Activated B cell treated with CpG ODN at 0.5 μM for 24 hours (primary cell): ENCODE results near the gene ABHD3. TPM values are rescaled to one million over a fixed set of nuclear protein-coding genes. Genes with fewer than 3 reads are reported as not detected.
A peak's percentile ranks its signal among the peaks of the same experiment; 100 is the strongest.
"Not testable (repeated sequence)": the region's sequence is repeated elsewhere in the genome, so short reads cannot be mapped to it uniquely, and the experiment has no call there.

Experiments
- ATAC-seq: fragments of 200-7000 bp; cut with Tn5 transposase; one replicate; pipeline ENCODE4 v1.10.0; 2021; ENCODE audit warnings: low read depth, mild to moderate bottlenecking, moderate library complexity
- CTCF ChIA-PET: fragments of 350-600 bp; sonication (Branson Sonifier 250); formaldehyde crosslinking; loops from one replicate; lab custom pipeline; 2021; ENCODE audit warnings: antibody characterized with exemption; lab: Charles Lee
- POLR2A ChIA-PET: fragments of 350-600 bp; sonication (Branson Sonifier 250); formaldehyde crosslinking; loops from one replicate; lab custom pipeline; 2021; ENCODE audit warnings: antibody characterized with exemption; lab: Charles Lee
- DNase-seq: peaks from one replicate; pipeline ENCODE4 v3.0.0; 2022
- H3K27ac Mint-ChIP-seq: one replicate; pipeline ENCODE4 v1.8.0; 2020; ENCODE audit warnings: mixed read lengths
- H3K27me3 Mint-ChIP-seq: one replicate; pipeline ENCODE4 v1.8.0; 2021; ENCODE audit warnings: mixed read lengths
- H3K36me3 Mint-ChIP-seq: one replicate; pipeline ENCODE4 v1.8.0; 2021; ENCODE audit warnings: low read depth, mixed read lengths
- H3K4me1 Mint-ChIP-seq: one replicate; pipeline ENCODE4 v1.8.0; 2021; ENCODE audit warnings: mixed read lengths
- H3K4me3 Mint-ChIP-seq: one replicate; pipeline ENCODE4 v1.8.0; 2020; ENCODE audit warnings: mild to moderate bottlenecking, mixed read lengths
- H3K9me3 Mint-ChIP-seq: one replicate; pipeline ENCODE4 v1.8.0; 2020; ENCODE audit warnings: mixed read lengths
- intact Hi-C: fragments of 100-400 bp; cut with micrococcal nuclease; formaldehyde crosslinking; loops from one replicate; pipeline ENCODE4 v1.15.1; 2024
- total RNA-seq: library from RNA; stranded (reverse); gene quantifications from 2 replicates; pipeline ENCODE4 v1.2.3, GENCODE V29; 2022
- TF ChIP-seq, protein P1 (sequence below): fragments of 200-600 bp; IDR thresholded peaks from one replicate; pipeline ENCODE4 v1.8.0; 2022; ENCODE audit warnings: antibody characterized with exemption, mild to moderate bottlenecking

The ABHD3 gene
- total RNA-seq, 1 donor from 2014 or later, result 29.5 TPM

- peaks cover 20% of the 10 kb centered on the region for H3K36me3 Mint-ChIP-seq
- no peaks in the 10 kb centered on the region for H3K9me3 Mint-ChIP-seq
- CTCF ChIA-PET, result no interaction called here
- no peaks in the 10 kb centered on the region for H3K27me3 Mint-ChIP-seq
- H3K4me3 Mint-ChIP-seq, result no peak overlapping the region
- intact Hi-C loops, result loop anchor here (5.0 kb wide), 2 partner anchors 51 to 66 kb away; partner anchors contain the start of gene ABHD3
- POLR2A ChIA-PET, result interaction anchor here (0.5 to 1.0 kb wide), 4 partner anchors 10 to 1625 kb away, joined by 4 to 11 read pairs (median 4); partner anchors contain the start of gene SNRPD1
- TF ChIP-seq, protein P1, sequence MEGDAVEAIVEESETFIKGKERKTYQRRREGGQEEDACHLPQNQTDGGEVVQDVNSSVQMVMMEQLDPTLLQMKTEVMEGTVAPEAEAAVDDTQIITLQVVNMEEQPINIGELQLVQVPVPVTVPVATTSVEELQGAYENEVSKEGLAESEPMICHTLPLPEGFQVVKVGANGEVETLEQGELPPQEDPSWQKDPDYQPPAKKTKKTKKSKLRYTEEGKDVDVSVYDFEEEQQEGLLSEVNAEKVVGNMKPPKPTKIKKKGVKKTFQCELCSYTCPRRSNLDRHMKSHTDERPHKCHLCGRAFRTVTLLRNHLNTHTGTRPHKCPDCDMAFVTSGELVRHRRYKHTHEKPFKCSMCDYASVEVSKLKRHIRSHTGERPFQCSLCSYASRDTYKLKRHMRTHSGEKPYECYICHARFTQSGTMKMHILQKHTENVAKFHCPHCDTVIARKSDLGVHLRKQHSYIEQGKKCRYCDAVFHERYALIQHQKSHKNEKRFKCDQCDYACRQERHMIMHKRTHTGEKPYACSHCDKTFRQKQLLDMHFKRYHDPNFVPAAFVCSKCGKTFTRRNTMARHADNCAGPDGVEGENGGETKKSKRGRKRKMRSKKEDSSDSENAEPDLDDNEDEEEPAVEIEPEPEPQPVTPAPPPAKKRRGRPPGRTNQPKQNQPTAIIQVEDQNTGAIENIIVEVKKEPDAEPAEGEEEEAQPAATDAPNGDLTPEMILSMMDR, result no peak
- no peak for DNase-seq
- H3K27ac Mint-ChIP-seq, result peak overlapping the region; percentile 46
- no peak for ATAC-seq
- peaks cover 15% of the 10 kb centered on the region for H3K4me1 Mint-ChIP-seq
These were observed 67.8 kb downstream of the ABHD3 start for GRCh38 chr18:21636769-21637168.

DNA sequence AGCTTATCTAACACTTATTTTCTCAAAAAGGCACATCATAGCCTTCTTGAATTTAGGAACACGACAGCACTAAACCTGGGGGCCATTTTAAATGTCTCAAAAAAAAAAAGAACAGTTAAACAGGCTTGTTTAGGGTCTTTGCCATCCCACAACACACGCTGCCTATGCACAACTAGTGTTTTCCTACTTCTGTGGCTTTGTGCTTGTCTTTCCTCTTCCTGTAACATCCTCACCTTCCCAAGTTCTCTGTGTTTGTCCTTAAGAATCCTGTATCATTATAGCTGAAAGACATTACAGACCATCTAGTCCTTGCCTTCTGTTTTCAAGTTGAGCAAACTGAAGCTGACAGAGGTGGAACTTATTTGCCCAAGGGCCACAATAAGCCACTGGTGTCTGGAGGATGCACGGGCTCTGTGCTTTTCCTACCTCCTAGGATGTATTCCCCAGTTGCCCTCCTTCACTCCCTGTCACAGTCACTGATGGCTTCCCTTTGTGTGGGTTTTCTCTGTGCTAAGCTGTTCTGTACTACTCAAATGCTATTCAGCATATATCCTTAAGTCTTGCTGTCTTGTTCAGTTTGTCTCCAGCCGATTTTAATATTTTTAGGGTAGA, 69.9 kb downstream of the ABHD3 start:
- H3K9me3 Mint-ChIP-seq, result no peaks in the 10 kb centered on the region
- ChIA-PET POLR2A (interaction anchor here (0.7 kb wide), 1 partner anchor 105 kb away, joined by 6 read pairs; no protein-coding TSS in a partner anchor), CTCF (no interaction called here)
- peaks cover 18% of the 10 kb centered on the region for H3K4me1 Mint-ChIP-seq
- H3K4me3 Mint-ChIP-seq, result no peak overlapping the region
- H3K27ac Mint-ChIP-seq, result peak overlapping the region; percentile 22
- no peaks in the 10 kb centered on the region for H3K27me3 Mint-ChIP-seq
- no peak for ATAC-seq
- H3K36me3 Mint-ChIP-seq, result peaks cover 36% of the 10 kb centered on the region
- TF ChIP-seq, protein P1, result no peak
- intact Hi-C loops, result loop anchor here (5.0 kb wide), 2 partner anchors 53 to 68 kb away; partner anchors contain the start of gene ABHD3
- no peak for DNase-seq

GRCh38 chr18:21632393-21632792, 72.2 kb downstream of the ABHD3 start:
- Mint-ChIP-seq H3K4me1 (peaks cover 22% of the 10 kb centered on the region), H3K27ac (no peak overlapping the region), H3K4me3 (no peak overlapping the region), H3K36me3 (peaks cover 57% of the 10 kb centered on the region), H3K9me3 (no peaks in the 10 kb centered on the region), H3K27me3 (no peaks in the 10 kb centered on the region)
- DNase-seq, result no peak
- intact Hi-C loops, result loop anchor here (2.0 kb wide), 1 partner anchor 324 kb away; no protein-coding TSS in a partner anchor
- ChIA-PET CTCF (interaction anchor here (0.7 to 0.8 kb wide), 2 partner anchors 32 to 524 kb away, joined by 3 to 4 read pairs; partner anchors contain the start of gene ESCO1), POLR2A (interaction anchor here (0.7 to 1.6 kb wide), 2 partner anchors 20 to 54 kb away, joined by 3 to 4 read pairs; partner anchors contain the start of gene SNRPD1)
- TF ChIP-seq, protein P1, result no peak
- ATAC-seq, result no peak

GRCh38 chr18:21629089-21629832, 75.3 kb downstream of the ABHD3 start:
- H3K36me3 Mint-ChIP-seq, result peaks cover 64% of the 10 kb centered on the region
- ChIA-PET CTCF (interaction anchor here (1.6 kb wide), 1 partner anchor 11 kb away, joined by 5 read pairs; no protein-coding TSS in a partner anchor), POLR2A (interaction anchor here (1.1 to 1.5 kb wide), 3 partner anchors 16 to 56 kb away, joined by 3 to 7 read pairs (median 5); partner anchors contain the start of genes ESCO1 and SNRPD1)
- H3K4me1 Mint-ChIP-seq, result peaks cover 22% of the 10 kb centered on the region
- peak; percentile 84 for ATAC-seq
- DNase-seq, result no peak
- H3K27me3 Mint-ChIP-seq, result no peaks in the 10 kb centered on the region
- peak overlapping the region; percentile 51 for H3K27ac Mint-ChIP-seq
- no peaks in the 10 kb centered on the region for H3K9me3 Mint-ChIP-seq
- TF ChIP-seq, protein P1, result no peak
- intact Hi-C loops, result no loop called here
- H3K4me3 Mint-ChIP-seq, result peak overlapping the region; percentile 1

DNA sequence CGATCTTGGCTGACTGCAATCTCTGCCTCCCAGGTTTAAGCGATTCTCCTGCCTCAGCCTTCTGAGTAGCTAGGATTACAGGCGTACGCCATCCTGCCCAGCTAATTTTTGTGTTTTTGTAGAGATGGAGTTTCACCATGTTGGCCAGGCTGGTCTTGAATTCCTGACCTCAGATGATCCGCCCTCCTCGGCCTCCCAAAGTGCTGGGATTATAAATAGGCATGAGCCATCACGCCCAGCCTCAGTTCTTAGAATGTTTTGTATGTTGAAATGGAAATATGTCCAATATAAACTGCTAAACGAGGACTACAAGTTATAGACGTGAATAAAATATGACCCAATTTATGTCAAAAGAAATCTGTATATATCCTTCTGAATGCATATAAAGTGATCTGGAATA, 82.9 kb downstream of the ABHD3 start:
- H3K4me3 Mint-ChIP-seq, DNase-seq, H3K27ac Mint-ChIP-seq, intact Hi-C loops, H3K4me1 Mint-ChIP-seq, H3K27me3 Mint-ChIP-seq, H3K9me3 Mint-ChIP-seq, CTCF ChIA-PET, ATAC-seq: not testable (repeated sequence)
- H3K36me3 Mint-ChIP-seq, result peaks cover 55% of the 10 kb centered on the region
- POLR2A ChIA-PET, result interaction anchor here (1.2 kb wide), 1 partner anchor 9 kb away, joined by 5 read pairs; the partner anchor contains the start of gene SNRPD1
